ENCODE data around the gene OR1C1.

The OR1C1 gene

DNA sequence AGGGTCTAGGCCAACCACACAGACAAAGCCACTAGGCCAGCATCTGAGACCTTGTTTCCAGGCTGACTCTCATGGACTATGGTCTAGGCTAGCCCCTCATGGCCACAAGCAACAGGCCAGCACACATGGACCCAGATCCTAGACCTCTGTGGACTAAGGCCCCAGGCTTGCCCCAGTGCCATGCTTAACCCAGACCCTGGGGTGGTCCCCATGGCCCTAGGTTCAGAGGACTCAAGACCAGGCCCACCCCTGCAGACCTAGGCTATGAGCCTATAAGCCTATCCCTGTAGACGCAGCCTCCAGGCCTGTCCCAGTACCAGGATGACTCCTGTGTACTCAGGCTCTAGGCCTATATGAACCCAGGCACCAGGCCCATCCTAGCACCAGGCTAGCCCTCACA lies 10.5 kb downstream of the OR1C1 start:
- no peak overlapping the region for H3K4me3 ChIP-seq (ENCODE audit: low read length, poor library complexity, severe bottlenecking)
- H3K79me2 ChIP-seq (ENCODE audit: insufficient read depth, low read length): no peaks in the 10 kb centered on the region
- H3K27me3 ChIP-seq (ENCODE audit: insufficient read depth, low read length, poor library complexity, severe bottlenecking): no peaks in the 10 kb centered on the region
- H3K9me3 ChIP-seq (ENCODE audit: insufficient read depth, low read depth, low read length): peaks cover 7% of the 10 kb centered on the region; the same call in 1 of the 2 replicates
- H2AFZ ChIP-seq (ENCODE audit: low read length): no peak overlapping the region
- no peaks in the 10 kb centered on the region for H3K4me1 ChIP-seq (ENCODE audit: insufficient read depth, low read length, poor library complexity, severe bottlenecking)
- TF ChIP-seq, protein P1, sequence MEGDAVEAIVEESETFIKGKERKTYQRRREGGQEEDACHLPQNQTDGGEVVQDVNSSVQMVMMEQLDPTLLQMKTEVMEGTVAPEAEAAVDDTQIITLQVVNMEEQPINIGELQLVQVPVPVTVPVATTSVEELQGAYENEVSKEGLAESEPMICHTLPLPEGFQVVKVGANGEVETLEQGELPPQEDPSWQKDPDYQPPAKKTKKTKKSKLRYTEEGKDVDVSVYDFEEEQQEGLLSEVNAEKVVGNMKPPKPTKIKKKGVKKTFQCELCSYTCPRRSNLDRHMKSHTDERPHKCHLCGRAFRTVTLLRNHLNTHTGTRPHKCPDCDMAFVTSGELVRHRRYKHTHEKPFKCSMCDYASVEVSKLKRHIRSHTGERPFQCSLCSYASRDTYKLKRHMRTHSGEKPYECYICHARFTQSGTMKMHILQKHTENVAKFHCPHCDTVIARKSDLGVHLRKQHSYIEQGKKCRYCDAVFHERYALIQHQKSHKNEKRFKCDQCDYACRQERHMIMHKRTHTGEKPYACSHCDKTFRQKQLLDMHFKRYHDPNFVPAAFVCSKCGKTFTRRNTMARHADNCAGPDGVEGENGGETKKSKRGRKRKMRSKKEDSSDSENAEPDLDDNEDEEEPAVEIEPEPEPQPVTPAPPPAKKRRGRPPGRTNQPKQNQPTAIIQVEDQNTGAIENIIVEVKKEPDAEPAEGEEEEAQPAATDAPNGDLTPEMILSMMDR (conservative IDR thresholded peaks at IDR 0.05; ENCODE audit: low read length): no peak
- TF ChIP-seq EZH2phosphoT487 (IDR thresholded peaks at IDR 0.05; ENCODE audit: borderline replicate concordance): no peak
- H3K9me2 ChIP-seq (replicated peaks; ENCODE audit: low read depth, low read length): no peaks in the 10 kb centered on the region
- H3K36me3 ChIP-seq (ENCODE audit: insufficient read depth, low read length): no peaks in the 10 kb centered on the region
- no peak overlapping the region for H3K4me2 ChIP-seq (ENCODE audit: low read depth, low read length, poor library complexity, severe bottlenecking)
- no peaks in the 10 kb centered on the region for H3F3A ChIP-seq (ENCODE audit: low read depth)
- H3K9ac ChIP-seq (ENCODE audit: low read depth, low read length, poor library complexity, severe bottlenecking): no peak overlapping the region
- no peaks in the 10 kb centered on the region for H4K20me1 ChIP-seq (ENCODE audit: insufficient read depth, low read length, poor library complexity, severe bottlenecking)

DNA sequence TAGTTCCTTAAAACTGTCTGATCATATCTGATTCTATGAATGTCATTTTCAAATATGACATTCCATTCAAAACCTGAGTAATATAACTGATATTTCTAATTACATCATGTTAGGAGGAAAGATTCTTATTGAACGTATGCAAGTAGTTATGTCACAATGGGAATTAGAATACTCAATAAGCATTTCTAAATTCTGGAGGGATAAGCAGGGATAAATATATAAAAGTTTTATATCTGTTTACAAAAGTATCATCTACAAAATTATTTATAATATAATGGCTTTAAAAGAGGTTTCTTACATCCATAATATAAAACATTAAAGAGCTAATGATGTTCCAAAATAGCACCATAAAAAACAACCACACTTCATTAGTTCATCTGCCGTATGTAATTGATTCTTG lies 12.3 kb downstream of the OR1C1 start, which contains the start of gene OR14A2:
OR14A2 (minus strand) TSS at position 101 of the 400 bp plus-strand sequence.
- Histone ChIP-seq H3K4me2 (ENCODE audit: low read depth, low read length, poor library complexity, severe bottlenecking) (no peak within 1 kb of the TSS), H4K20me1 (ENCODE audit: insufficient read depth, low read length, poor library complexity, severe bottlenecking) (no peaks in the 10 kb centered on the region), H3K4me1 (ENCODE audit: insufficient read depth, low read length, poor library complexity, severe bottlenecking) (no peaks in the 10 kb centered on the region), H3K4me3 (ENCODE audit: low read length, poor library complexity, severe bottlenecking) (no peak within 1 kb of the TSS), H3K27me3 (ENCODE audit: insufficient read depth, low read length, poor library complexity, severe bottlenecking) (no peaks in the 10 kb centered on the region), H3K9ac (ENCODE audit: low read depth, low read length, poor library complexity, severe bottlenecking) (no peak within 1 kb of the TSS), H3K36me3 (ENCODE audit: insufficient read depth, low read length) (no peaks in the 10 kb centered on the region), H2AFZ (ENCODE audit: low read length) (no peak within 1 kb of the TSS), H3K9me3 (ENCODE audit: insufficient read depth, low read depth, low read length) (peaks cover 7% of the 10 kb centered on the region; the same call in 1 of the 2 replicates), H3K79me2 (ENCODE audit: insufficient read depth, low read length) (no peaks in the 10 kb centered on the region), H3F3A (ENCODE audit: low read depth) (no peaks in the 10 kb centered on the region), H3K9me2 (replicated peaks; ENCODE audit: low read depth, low read length) (no peaks in the 10 kb centered on the region)
- TF ChIP-seq, protein P1 (conservative IDR thresholded peaks at IDR 0.05; ENCODE audit: low read length): no peak
- TF ChIP-seq EZH2phosphoT487 (IDR thresholded peaks at IDR 0.05; ENCODE audit: borderline replicate concordance): no peak

DNA sequence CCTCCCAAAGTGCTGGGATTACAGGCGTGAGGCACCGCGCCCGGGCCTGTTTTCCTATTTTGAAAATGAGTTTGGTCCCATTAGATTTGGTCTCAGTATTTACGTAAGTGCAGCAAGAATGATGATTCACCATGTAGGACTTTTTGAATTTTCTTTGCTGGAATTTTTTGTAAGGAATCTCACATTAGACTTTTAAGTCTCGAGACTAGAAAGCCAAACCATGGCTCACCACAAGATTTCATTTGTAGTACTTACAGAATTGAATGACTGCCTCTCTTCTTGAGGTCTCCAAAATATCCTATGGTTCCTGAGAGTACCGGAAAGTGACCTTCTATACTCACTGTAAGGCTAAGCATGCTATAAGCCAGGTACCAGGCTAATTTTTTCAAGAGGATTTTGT lies 12.7 kb downstream of the OR1C1 start:
- no peak overlapping the region for H3K4me3 ChIP-seq (ENCODE audit: low read length, poor library complexity, severe bottlenecking)
- H3F3A ChIP-seq (ENCODE audit: low read depth): no peaks in the 10 kb centered on the region
- H3K36me3 ChIP-seq (ENCODE audit: insufficient read depth, low read length): no peaks in the 10 kb centered on the region
- no peak overlapping the region for H3K4me2 ChIP-seq (ENCODE audit: low read depth, low read length, poor library complexity, severe bottlenecking)
- H3K4me1 ChIP-seq (ENCODE audit: insufficient read depth, low read length, poor library complexity, severe bottlenecking): no peaks in the 10 kb centered on the region
- H2AFZ ChIP-seq (ENCODE audit: low read length): no peak overlapping the region
- H3K9me3 ChIP-seq (ENCODE audit: insufficient read depth, low read depth, low read length): peaks cover 7% of the 10 kb centered on the region; the same call in 1 of the 2 replicates
- H3K27me3 ChIP-seq (ENCODE audit: insufficient read depth, low read length, poor library complexity, severe bottlenecking): no peaks in the 10 kb centered on the region
- TF ChIP-seq, protein P1 (conservative IDR thresholded peaks at IDR 0.05; ENCODE audit: low read length): no peak
- TF ChIP-seq EZH2phosphoT487 (IDR thresholded peaks at IDR 0.05; ENCODE audit: borderline replicate concordance): no peak
- no peak overlapping the region for H3K9ac ChIP-seq (ENCODE audit: low read depth, low read length, poor library complexity, severe bottlenecking)
- H4K20me1 ChIP-seq (ENCODE audit: insufficient read depth, low read length, poor library complexity, severe bottlenecking): no peaks in the 10 kb centered on the region
- no peaks in the 10 kb centered on the region for H3K9me2 ChIP-seq (replicated peaks; ENCODE audit: low read depth, low read length)
- no peaks in the 10 kb centered on the region for H3K79me2 ChIP-seq (ENCODE audit: insufficient read depth, low read length)
